Measurements from ENCODE around the gene PITPNM3.
"Not testable (repeated sequence)": the region's sequence is repeated elsewhere in the genome, so short reads cannot be mapped to it uniquely, and the experiment has no call there.

PITPNM3 gene

GRCh38 chr17:6596511-6596910, 40.2 kb upstream of the PITPNM3 start:
- no peak for TF ChIP-seq CTCF (conservative IDR thresholded peaks at IDR 0.05)
- peak overlapping the region; percentile 77 for H3K27ac ChIP-seq

- TF ChIP-seq CTCF (conservative IDR thresholded peaks at IDR 0.05): no peak
- no peak overlapping the region for H3K27ac ChIP-seq
Observed at GRCh38 chr17:6596081-6596480, 39.7 kb upstream of the PITPNM3 start.

GRCh38 chr17:6593371-6593770, 37.0 kb upstream of the PITPNM3 start:
- not testable (repeated sequence) for H3K27ac ChIP-seq

- TF ChIP-seq CTCF (conservative IDR thresholded peaks at IDR 0.05): no peak
- H3K27ac ChIP-seq: no peak overlapping the region
Observed at GRCh38 chr17:6592173-6592572, 35.8 kb upstream of the PITPNM3 start.

- no peak overlapping the region for H3K27ac ChIP-seq
- TF ChIP-seq CTCF (conservative IDR thresholded peaks at IDR 0.05): no peak
Observed at GRCh38 chr17:6591599-6592158, 35.3 kb upstream of the PITPNM3 start.

- TF ChIP-seq CTCF (conservative IDR thresholded peaks at IDR 0.05): no peak
- no peak overlapping the region for H3K27ac ChIP-seq
Observed at GRCh38 chr17:6589266-6589946, 33.1 kb upstream of the PITPNM3 start.

GRCh38 chr17:6588165-6588564, 31.8 kb upstream of the PITPNM3 start:
- no peak for TF ChIP-seq CTCF (conservative IDR thresholded peaks at IDR 0.05)
- no peak overlapping the region for H3K27ac ChIP-seq

- TF ChIP-seq CTCF (conservative IDR thresholded peaks at IDR 0.05): no peak
- H3K27ac ChIP-seq: no peak overlapping the region
Observed at GRCh38 chr17:6587310-6587709, 31.0 kb upstream of the PITPNM3 start.
